A172 (cell line): ENCODE data around the gene CD40. TPM values are rescaled to one million over a fixed set of nuclear protein-coding genes. Genes with fewer than 3 reads are reported as not detected.
A peak's percentile ranks its signal among the peaks of the same experiment; 100 is the strongest.

Experiments
- DNase-seq: peaks from one replicate; pipeline ENCODE4 v3.0.0-alpha.2; 2015; ENCODE audit warnings: low spot score
- total RNA-seq: library from RNA; depleted of rRNA; stranded (reverse); fragments of >200 nt; shearing (Covaris generic); gene quantifications from 2 replicates; pipeline ENCODE4 v1.2.3, GENCODE V29; 2014

CD40 gene
- total RNA-seq, 1 experiment from 2014 or later, result not detected

- DNase-seq, result no peak
These were observed 4.7 kb downstream of the CD40 start for GRCh38 chr20:46122516-46123481.

GRCh38 chr20:46123482-46124245, 5.5 kb downstream of the CD40 start:
- DNase-seq, result no peak

GRCh38 chr20:46126440-46127056, 8.4 kb downstream of the CD40 start:
- no peak for DNase-seq

GRCh38 chr20:46127396-46128010, 9.4 kb downstream of the CD40 start:
- no peak for DNase-seq

GRCh38 chr20:46128310-46129151, 10.4 kb downstream of the CD40 start:
- no peak for DNase-seq

GRCh38 chr20:46129955-46130481, 11.9 kb downstream of the CD40 start:
- no peak for DNase-seq

- no peak for DNase-seq
These were observed 12.4 kb downstream of the CD40 start for GRCh38 chr20:46130534-46130933.

- no peak for DNase-seq
These were observed 13.3 kb downstream of the CD40 start for GRCh38 chr20:46131396-46131795.

- DNase-seq, result peak; percentile 45
These were observed 14.6 kb downstream of the CD40 start for GRCh38 chr20:46132705-46133120.

GRCh38 chr20:46133886-46134654, 16.0 kb downstream of the CD40 start:
- no peak for DNase-seq

GRCh38 chr20:46134716-46135115, 16.6 kb downstream of the CD40 start:
- no peak for DNase-seq

GRCh38 chr20:46135856-46136633, 17.9 kb downstream of the CD40 start:
- no peak for DNase-seq

- no peak for DNase-seq
These were observed 19.7 kb downstream of the CD40 start for GRCh38 chr20:46137816-46138215.

- DNase-seq, result no peak
These were observed 21.3 kb downstream of the CD40 start for GRCh38 chr20:46139266-46139889.

- no peak for DNase-seq
These were observed 21.9 kb downstream of the CD40 start for GRCh38 chr20:46139908-46140482.

- DNase-seq, result no peak
These were observed 24.0 kb downstream of the CD40 start for GRCh38 chr20:46142124-46142523.

GRCh38 chr20:46144432-46145025, 26.4 kb downstream of the CD40 start:
- DNase-seq, result no peak

GRCh38 chr20:46145713-46146112, 27.6 kb downstream of the CD40 start:
- no peak for DNase-seq
